EH (cell line): Measurements from ENCODE around the gene FBXO4.
"Not testable (repeated sequence)": the region's sequence is repeated elsewhere in the genome, so short reads cannot be mapped to it uniquely, and the experiment has no call there.

Experiments used
- DNase-seq: peaks from one replicate; pipeline ENCODE4 v3.0.0-alpha.2; 2015; ENCODE audit warnings: low read depth

FBXO4 gene

DNA sequence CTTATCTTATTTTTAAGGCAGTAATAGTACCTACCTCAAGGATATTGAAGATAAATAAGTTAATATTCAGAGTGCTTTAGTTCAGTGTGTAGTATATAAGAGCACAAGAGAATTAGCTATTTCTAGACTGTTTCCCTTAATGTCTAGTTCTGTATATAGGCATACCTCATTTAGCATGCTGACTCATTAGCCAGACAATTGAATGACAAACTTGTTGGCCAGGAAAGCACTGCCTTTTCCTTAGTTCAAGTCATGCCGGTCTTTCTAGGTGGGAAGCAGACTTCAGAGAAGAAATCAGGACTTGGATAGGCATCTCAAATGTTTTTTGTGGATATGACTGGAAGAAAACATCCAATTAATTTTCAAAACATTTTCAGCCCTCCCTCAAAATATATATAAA is 3.2 kb upstream of the FBXO4 start:
- peak; percentile 50 for DNase-seq

DNA sequence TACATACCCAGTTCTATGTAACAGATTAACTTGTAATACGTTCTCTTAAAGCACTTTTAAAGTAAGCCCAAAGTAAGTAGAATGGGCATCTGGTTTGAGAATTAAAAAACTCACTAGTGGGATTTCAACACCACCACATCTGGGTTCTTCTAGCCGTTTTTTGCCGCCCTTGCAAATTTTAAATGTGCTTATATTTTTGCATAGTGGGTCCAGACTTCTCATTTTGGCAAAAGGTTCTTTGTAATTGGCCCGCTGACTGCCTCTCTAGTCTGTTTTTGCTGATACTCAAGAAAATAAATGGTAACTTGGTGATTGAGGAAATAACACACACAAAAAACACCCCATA is 582 bp upstream of the FBXO4 start:
- DNase-seq: no peak

GRCh38 chr5:41925555-41925951 is 472 bp downstream of the FBXO4 start:
- DNase-seq: peak; percentile 62

- no peak for DNase-seq
Observed at GRCh38 chr5:41927604-41928003, 2.5 kb downstream of the FBXO4 start.

DNA sequence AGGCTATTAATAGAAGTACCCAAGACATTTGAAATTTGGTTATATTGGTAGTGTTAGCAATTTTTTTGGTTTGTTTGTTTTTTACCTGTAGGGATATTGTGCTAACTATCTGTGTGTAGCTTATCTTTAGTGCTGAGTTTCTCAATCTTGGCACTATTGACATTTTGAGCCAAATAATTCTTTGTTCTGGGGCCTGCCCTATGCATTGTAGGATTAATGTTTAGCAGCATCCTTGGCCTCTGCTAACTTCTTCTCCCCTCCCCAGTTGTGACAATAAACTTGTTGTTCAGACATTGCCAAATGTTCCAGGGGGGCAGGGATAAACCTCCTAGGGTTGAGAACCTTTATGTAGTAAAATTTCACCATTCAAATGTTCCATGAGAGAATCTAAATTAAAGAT is 4.0 kb downstream of the FBXO4 start:
- DNase-seq: no peak

GRCh38 chr5:41932770-41933169 is 7.7 kb downstream of the FBXO4 start:
- DNase-seq: no peak

DNA sequence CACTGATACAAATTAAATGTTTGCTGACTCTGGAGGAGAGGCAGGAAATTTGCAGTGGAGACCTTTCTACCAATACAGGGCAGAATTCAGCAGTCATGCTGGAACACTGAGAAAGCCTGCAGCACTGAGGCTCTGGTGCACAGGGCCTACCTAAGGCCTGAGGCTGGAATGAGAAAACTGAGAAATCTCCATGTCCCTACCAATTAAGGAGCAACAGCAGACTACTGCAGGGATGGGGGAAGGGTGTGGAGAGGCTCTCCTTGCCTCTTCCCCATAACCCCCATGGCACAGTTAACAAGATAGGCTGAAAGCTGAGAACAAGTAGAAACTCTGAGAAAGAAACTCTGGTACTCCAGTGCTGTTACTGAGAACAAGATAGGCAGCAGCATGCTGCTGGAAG is 10.5 kb downstream of the FBXO4 start:
- DNase-seq: no peak

DNA sequence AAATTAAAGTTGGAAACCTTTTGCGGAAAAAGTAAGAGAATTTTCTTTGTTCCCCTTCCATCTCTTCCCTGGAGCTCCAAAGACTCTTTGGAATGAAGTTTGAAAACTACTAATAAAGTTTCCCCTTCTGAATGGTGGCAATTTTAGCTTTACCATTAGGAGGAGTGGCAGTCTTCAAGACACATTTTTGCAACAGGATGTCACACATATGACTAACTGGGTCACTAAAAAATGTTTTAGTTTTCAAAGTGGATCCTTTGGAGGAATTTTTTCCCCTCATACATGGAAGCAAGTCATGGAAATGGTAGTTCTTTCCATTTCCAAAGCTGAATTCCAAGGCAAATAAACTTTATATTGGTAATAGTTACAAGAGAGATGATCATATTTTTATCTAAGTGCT is 15.6 kb downstream of the FBXO4 start:
- peak; percentile 48 for DNase-seq

GRCh38 chr5:41945332-41945955 is 20.4 kb downstream of the FBXO4 start:
- DNase-seq: not testable (repeated sequence)

DNA sequence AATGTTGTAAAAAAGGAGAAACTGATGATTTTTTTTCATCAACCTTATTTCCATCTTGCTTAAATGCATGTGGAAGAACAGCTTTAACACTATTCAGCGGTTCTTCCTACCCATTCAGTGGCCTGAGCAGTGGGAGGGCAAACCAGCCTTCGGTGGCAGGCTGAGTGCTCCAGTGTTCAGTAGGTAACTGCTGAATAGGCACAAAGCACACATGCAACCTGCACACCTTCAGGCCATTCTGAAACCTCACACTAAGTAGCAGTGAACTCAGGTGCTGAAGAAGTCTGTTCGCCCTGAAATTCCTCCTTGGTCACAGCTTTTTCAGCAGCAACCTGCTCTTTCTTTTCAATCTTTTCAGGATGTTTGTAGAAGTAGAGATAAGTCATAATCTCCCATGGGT is 26.1 kb downstream of the FBXO4 start:
- DNase-seq: no peak

DNA sequence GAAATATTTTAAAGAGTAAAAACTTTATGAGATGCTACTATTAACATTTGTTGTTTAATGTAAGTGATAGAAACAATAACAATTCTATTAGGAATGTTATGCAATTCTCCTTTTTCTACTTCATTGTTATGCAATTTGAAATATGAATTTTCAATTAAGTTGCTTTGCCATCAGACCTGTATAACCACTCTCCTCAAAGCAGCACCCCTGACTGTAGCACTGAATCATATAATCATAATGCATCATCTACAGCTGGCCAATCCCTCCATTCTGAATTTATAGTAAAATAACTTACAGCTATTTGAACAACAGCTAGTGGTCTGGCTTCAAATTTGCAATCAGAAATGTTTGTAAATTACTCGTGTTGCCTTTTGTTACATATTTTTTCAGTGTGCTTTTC is 29.2 kb downstream of the FBXO4 start:
- DNase-seq: no peak

DNA sequence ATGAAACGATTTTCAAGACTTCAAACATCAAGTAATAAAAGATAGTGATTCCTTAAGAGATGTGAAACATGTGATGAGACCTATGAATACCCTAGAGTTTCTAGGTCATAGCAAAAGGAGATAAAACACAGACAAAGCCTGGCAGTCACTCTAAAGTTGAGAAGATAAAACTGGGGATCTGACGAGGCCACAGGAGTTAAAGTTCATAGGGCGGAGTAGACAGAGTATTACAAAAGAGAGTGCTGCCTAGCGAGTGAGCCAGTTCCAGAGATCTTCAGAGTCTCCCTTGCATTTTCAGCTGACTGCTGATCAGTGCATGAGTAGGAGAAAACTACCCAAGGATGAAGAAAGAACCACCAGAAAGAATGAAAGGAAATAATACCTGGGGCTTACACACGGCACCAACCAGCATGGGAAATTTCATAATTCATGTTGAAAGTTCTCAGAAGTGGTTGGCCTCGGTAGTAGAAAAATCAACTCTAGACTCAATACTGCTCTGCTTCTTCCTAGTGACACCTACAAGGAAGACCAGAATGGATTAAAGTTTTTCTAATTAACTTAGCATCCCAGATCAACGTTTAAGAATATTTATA is 30.4 kb downstream of the FBXO4 start:
- no peak for DNase-seq

DNA sequence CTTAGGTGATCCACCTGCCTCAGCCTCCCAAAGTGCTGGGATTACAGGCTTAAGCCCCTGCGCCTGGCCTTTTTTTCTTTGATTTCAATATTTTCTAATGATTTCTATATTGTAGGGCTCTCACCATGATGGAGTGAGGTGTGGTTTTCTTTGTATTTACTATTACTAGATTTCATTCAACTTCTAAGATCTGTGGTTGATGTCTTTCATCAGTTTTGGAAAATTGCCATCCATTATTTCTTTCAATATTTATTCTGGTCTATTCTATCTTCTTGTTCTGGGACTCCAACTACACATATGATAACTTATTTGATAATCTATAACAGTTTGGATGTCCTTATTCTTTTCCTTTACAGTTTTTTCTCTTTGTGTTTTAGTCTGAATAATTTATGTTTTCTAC is 31.9 kb downstream of the FBXO4 start:
- no peak for DNase-seq

GRCh38 chr5:41960481-41960880 is 35.4 kb downstream of the FBXO4 start:
- DNase-seq: no peak

DNA sequence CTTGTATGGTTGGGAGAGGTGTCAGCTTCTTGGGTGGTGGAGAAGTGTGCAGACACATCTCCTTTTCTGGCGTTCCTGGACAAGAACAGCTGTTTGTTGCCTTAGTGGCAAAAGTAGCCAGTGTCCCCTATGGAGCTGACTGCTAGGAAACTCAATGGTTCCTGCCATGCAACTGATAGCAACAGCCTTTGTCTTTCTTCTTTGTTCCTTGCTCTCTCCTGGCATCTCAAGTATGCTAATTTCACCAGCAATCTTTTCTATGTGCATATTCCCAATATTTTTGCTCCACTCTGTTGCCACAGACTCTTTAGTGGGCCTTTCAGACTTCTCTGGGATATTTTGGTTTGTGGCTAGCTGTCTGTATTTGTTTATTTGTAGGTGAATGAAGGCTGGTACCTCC is 36.7 kb downstream of the FBXO4 start:
- no peak for DNase-seq

- no peak for DNase-seq
Observed at GRCh38 chr5:41962491-41962890, 37.4 kb downstream of the FBXO4 start.

DNA sequence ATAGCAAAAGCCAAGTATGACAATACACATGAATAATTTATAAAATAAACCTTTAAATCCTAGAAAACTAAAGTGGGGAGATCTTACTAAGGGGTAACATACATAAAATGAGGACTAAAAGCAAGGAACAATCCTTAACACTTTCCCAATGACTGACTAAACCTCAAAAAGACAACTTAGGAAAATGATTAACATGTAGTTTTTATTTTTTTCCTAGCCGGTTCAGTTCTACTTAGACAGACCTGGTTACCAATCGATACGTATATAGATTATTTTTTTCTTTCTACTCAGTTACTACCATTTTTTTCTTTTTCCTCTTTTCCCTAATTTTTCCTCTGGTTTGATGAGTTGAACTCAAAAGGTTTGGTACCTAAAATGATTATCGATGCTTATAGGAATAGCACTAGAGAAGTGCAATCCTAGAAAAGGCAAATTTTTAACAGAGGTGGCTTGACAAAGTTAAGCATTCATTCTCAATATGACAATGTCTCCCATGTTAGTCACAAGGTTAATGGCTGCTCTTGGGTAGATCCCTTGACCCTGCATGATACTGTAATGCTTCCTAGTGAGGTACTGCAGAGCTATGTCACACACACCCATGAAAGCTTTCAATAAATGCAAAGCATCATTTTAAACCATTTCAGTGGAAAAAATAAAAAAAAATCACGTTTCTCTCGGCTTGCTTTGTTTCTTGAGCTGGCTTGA is 41.5 kb downstream of the FBXO4 start:
- DNase-seq: no peak

GRCh38 chr5:41967401-41967800 is 42.3 kb downstream of the FBXO4 start:
- DNase-seq: no peak

GRCh38 chr5:41968153-41968723 is 43.2 kb downstream of the FBXO4 start:
- DNase-seq: no peak

DNA sequence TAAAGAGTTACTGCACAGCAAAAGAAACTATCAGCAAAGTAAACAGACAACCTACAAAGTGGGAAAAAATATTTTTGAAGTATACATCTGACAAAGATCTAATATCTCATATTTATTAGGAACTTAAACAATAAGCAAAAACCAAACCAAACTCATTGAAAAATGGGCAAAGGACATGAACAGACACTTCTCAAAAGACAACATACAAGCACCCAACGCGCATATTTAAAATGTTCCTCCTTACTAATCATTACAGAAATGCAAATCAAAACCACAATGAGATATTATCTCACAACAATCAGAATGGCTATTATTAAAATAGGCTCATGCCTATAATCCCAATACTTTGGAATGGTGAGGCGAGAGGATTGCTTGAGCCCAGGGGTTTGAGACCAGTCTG is 48.0 kb downstream of the FBXO4 start:
- DNase-seq: no peak

GRCh38 chr5:41973887-41974286 is 48.8 kb downstream of the FBXO4 start:
- DNase-seq: no peak

DNA sequence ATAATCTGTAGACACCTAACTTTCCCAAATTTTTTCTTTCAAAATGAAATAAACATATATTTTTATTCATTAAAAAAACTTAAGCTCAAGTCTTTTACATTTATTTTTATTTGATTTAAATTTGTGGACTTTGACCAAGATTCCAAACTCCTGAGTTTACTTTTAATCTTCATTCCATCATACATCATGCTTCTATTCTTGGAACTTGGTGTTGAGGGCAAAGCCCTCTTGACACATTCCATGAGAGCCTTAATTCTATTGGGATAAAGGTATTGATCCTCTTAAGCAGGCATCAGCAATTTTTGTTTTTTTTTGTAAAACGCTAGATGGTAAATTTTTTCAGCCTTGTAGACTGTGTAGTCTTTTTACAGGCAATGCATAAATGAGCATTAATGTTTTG is 53.6 kb downstream of the FBXO4 start:
- DNase-seq: peak; percentile 11

- DNase-seq: no peak
Observed at GRCh38 chr5:41980396-41980795, 55.3 kb downstream of the FBXO4 start.

- no peak for DNase-seq
Observed at GRCh38 chr5:41980870-41981269, 55.8 kb downstream of the FBXO4 start.
